HG03558 (cell line): ENCODE measurements around the gene SCYGR5.
"Not testable (repeated sequence)": the region's sequence is repeated elsewhere in the genome, so short reads cannot be mapped to it uniquely, and the experiment has no call there.

Experiments
- ATAC-seq: cut with Tn5 transposase; IDR thresholded peaks from one replicate; pipeline ENCODE4 v1.9.1; 2021; ENCODE audit warnings: moderate number of reproducible peaks; ENCODE audit not compliant: unreplicated experiment; ENCODE audit errors: extremely low read depth

Gene SCYGR5

DNA sequence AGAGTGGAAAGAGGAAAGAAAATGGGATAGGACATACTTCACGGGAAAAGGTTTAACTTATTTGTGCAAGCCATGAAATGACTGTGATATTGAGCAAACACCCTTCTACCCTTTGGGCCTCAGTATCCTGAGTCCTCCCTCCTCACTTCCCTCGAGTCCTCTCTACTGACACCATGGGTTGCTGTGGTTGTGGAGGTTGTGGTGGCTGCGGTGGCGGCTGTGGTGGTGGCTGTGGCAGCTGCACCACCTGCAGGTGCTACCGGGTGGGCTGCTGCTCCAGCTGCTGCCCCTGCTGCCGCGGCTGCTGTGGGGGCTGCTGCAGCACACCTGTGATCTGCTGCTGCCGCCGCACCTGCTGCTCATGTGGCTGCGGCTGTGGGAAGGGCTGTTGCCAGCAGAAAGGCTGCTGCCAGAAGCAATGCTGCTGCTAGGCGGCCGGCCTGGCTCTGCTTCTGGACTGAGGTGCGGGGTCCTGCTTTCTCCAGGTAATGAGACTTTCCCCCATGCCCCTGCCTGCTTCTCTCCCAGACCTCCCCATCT lies at the start of gene SCYGR5:
Gene SCYGR5 (plus strand): TSS at position 174 of the 540 bp plus-strand sequence. CDS start 0 bp downstream, at position 174.
- ATAC-seq, result not testable (repeated sequence)

DNA sequence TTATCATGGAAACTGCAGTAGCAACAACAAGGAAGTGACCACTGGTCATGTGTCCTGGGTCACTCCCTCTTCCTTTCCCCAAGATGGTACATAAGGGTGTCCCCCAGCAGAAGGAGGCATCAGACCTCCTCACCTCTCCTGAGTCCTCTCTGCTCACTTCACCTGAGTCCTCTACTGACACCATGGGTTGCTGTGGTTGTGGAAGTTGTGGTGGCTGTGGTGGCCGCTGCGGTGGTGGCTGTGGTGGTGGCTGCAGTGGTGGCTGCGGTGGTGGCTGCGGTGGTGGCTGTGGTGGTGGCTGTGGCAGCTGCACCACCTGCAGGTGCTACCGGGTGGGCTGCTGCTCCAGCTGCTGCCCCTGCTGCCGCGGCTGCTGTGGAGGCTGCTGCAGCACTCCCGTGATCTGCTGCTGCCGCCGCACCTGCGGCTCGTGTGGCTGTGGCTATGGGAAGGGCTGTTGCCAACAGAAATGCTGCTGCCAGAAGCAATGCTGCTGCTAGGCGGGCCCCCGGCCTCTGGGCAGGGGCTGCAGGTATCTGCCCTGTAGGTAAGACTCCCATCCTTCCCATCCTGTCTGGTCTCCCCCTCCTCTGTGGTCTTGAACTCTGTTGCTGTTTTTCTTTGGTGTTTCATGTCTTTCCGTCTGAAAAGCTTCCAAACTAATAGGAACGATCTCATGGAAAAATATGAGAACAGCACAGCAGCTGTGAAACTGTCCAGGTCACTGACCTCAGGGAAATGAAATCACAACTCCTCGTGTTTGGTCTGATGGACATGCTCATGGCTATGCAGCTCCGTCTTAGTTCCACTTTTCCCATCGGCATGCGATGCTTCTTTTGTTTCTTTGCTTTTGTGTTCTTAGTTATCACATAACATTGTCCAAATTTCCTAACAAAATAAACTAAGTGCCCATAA lies 49.0 kb upstream of the SCYGR5 start, which contains the start of gene SCYGR4:
Gene SCYGR4 (plus strand): TSS at position 183 of the 915 bp plus-strand sequence. CDS start 0 bp downstream, at position 183.
- no peak for ATAC-seq

GRCh38 chr2:227623226-227623625 lies 43.4 kb upstream of the SCYGR5 start:
- no peak for ATAC-seq

DNA sequence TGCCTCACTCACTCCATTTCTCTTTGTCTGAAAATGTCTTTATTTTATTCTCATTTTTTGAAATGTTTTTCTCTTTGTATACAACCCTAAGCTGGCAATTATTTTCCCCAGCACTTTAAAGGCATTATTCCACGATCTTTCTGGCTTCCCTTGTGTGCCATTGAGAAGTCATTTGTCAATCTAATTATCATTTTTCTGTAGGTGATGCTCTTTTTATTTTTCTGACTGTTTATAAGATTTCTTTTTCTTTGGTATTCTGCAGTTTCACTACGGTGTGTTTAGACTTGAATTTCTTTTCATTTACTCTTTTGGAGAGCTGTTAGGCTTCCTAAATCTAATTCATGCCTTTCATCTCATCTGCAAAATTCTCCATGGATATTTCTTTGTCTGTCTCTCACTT lies 41.2 kb upstream of the SCYGR5 start:
- ATAC-seq, result no peak

GRCh38 chr2:227626580-227627151 lies 39.9 kb upstream of the SCYGR5 start:
- ATAC-seq, result no peak

GRCh38 chr2:227627769-227628168 lies 38.8 kb upstream of the SCYGR5 start:
- ATAC-seq, result peak; percentile 96

GRCh38 chr2:227629435-227629834 lies 37.2 kb upstream of the SCYGR5 start:
- no peak for ATAC-seq

DNA sequence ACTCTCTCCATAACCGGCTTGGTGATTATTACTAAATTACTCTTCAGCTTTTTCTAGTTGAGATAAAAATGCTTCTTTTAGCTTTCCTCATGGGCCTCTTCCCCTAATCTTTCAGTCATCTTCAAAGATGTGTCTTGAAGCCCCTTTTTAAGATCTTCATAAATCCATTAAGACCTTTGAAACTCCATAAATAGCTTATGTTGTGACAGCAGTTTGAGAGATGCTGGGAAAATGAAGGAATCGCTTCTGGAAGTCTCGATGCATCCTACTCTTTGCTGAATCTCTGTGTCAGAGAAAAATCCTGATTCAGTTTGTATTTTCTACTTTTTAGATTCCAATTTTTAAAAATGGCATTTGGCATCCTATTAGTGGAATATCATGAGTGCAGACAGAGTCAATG lies 36.3 kb upstream of the SCYGR5 start:
- no peak for ATAC-seq

- no peak for ATAC-seq
These were observed 33.8 kb upstream of the SCYGR5 start for GRCh38 chr2:227632827-227633226.

GRCh38 chr2:227634201-227634600 lies 32.4 kb upstream of the SCYGR5 start:
- no peak for ATAC-seq

- ATAC-seq, result no peak
These were observed 23.9 kb upstream of the SCYGR5 start for GRCh38 chr2:227642656-227643055.

GRCh38 chr2:227643990-227644551 lies 22.5 kb upstream of the SCYGR5 start:
- ATAC-seq, result no peak

GRCh38 chr2:227653419-227653818 lies 13.2 kb upstream of the SCYGR5 start:
- ATAC-seq, result no peak

- no peak for ATAC-seq
These were observed 12.2 kb upstream of the SCYGR5 start for GRCh38 chr2:227654426-227654825.

DNA sequence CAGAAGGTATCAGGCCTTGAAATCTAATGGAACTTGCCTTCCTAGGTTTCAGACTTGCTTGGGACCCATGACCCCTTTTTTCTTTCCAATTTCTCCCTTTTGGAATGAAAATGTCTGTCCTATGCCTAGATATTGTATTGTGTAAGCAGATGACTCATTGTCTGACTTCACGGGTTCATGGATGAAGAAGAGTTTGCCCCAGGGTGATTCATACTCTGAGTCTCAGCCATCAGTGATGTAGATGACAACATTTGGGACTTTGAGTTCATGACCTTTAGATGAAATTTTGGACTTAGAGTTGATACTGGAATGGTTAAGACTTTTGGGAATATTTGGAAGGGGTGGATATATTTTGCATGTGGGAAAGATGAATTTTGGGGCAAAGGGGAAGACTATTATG lies 11.2 kb upstream of the SCYGR5 start:
- ATAC-seq, result peak; percentile 42

- no peak for ATAC-seq
These were observed 9.3 kb upstream of the SCYGR5 start for GRCh38 chr2:227657199-227657845.

GRCh38 chr2:227661025-227661649 lies 5.5 kb upstream of the SCYGR5 start:
- ATAC-seq, result no peak

DNA sequence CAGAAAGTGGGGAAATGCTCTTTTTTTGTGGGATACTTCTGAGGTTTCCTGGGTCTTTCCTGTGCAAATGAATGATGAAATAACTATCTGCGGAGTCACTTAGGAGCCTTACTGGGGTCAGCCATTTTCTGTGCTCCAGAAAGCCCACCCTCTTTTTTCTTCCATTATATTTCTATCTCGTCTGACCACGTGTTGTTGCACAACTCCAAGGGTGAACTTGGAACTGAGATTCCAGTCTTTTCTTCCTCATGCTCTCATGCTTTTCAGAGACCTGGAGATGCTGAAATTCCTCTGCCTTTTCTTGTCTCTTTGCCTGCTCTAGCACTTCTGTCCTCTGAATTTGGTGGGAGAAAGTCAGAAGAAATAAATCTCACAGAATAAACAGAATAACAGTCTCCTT lies 4.8 kb upstream of the SCYGR5 start:
- ATAC-seq, result no peak

- ATAC-seq, result no peak
These were observed 1.2 kb upstream of the SCYGR5 start for GRCh38 chr2:227665189-227665940.
